Measurements from ENCODE around the gene NKAPD1. TPM values are rescaled to one million over a fixed set of nuclear protein-coding genes. Genes with fewer than 3 reads are reported as not detected.
A peak's percentile ranks its signal among the peaks of the same experiment; 100 is the strongest.

The NKAPD1 gene
- total and polyA plus RNA-seq, 2 of the 13 experiments (the other 11 are each of a cell fraction or from before 2014, with no cell fraction given) = 11.2 to 22.5 TPM

- peak; percentile 94 for TF ChIP-seq ZNF407 (CRISPR knock-in tag; IDR thresholded peaks at IDR 0.05; ENCODE audit: not compliant biosample characterization)
- peak; percentile 91; the same call in 1 of the 2 replicates for TF ChIP-seq ZNF782 (CRISPR knock-in tag; IDR thresholded peaks at IDR 0.05; ENCODE audit: borderline replicate concordance)
- TF ChIP-seq FOXA1 (IDR thresholded peaks at IDR 0.05) = no peak
- peak; percentile 13; the same call in 1 of the 2 replicates for TF ChIP-seq FOXA1 (CRISPR knock-in tag; IDR thresholded peaks at IDR 0.05)
- TF ChIP-seq NFKBIZ (CRISPR knock-in tag; IDR thresholded peaks at IDR 0.05) = no peak
- TF ChIP-seq, protein P1, sequence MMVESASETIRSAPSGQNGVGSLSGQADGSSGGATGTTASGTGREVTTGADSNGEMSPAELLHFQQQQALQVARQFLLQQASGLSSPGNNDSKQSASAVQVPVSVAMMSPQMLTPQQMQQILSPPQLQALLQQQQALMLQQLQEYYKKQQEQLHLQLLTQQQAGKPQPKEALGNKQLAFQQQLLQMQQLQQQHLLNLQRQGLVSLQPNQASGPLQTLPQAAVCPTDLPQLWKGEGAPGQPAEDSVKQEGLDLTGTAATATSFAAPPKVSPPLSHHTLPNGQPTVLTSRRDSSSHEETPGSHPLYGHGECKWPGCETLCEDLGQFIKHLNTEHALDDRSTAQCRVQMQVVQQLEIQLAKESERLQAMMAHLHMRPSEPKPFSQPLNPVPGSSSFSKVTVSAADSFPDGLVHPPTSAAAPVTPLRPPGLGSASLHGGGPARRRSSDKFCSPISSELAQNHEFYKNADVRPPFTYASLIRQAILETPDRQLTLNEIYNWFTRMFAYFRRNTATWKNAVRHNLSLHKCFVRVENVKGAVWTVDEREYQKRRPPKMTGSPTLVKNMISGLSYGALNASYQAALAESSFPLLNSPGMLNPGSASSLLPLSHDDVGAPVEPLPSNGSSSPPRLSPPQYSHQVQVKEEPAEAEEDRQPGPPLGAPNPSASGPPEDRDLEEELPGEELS (CRISPR knock-in tag; IDR thresholded peaks at IDR 0.05) = peak; percentile 58
- peak; percentile 79 for TF ChIP-seq GABPB1 (CRISPR knock-in tag; IDR thresholded peaks at IDR 0.05)
- no peak for TF ChIP-seq GTF2F1 (IDR thresholded peaks at IDR 0.05; ENCODE audit: low read length)
- TF ChIP-seq ZNF124 (CRISPR knock-in tag; IDR thresholded peaks at IDR 0.05) = peak; percentile 92
- TF ChIP-seq TAF15 (IDR thresholded peaks at IDR 0.05; ENCODE audit: low read depth, low read length, poor library complexity, severe bottlenecking) = no peak
- peak; percentile 99 for TF ChIP-seq PRDM15 (CRISPR knock-in tag; IDR thresholded peaks at IDR 0.05)
- TF ChIP-seq SOX13 (IDR thresholded peaks at IDR 0.05) = 0 out of 2 replicates have a peak, but pooled peaks have one; percentile 23
- peak in 1 of 2 experiments; percentile 51; a peak in 2 of 4 replicates for TF ChIP-seq SOX13 (CRISPR knock-in tag; conservative IDR thresholded peaks at IDR 0.05 in 1 of 2, IDR thresholded peaks at IDR 0.05 in 1 of 2)
- peak; percentile 66; the same call in 1 of the 2 replicates for TF ChIP-seq GLI4 (CRISPR knock-in tag; IDR thresholded peaks at IDR 0.05; ENCODE audit: borderline replicate concordance)
These were observed 49.1 kb upstream of the NKAPD1 start, which contains the start of gene DLAT (continued) for GRCh38 chr11:112024773-112025678.
